Effector CD8-positive, alpha-beta T cell (primary cell): ENCODE results near the gene CEP85L.

ENCODE experiments used
- DNase-seq: peaks from one replicate; lab custom pipeline; 2025; lab: John Stamatoyannopoulos, UW

CEP85L gene

GRCh38 chr6:118579786-118580185 is 71.6 kb downstream of the CEP85L start:
- DNase-seq: no peak

GRCh38 chr6:118578617-118579016 is 72.8 kb downstream of the CEP85L start:
- DNase-seq: no peak

GRCh38 chr6:118577972-118578371 is 73.4 kb downstream of the CEP85L start:
- DNase-seq: no peak

GRCh38 chr6:118574051-118574865 is 77.1 kb downstream of the CEP85L start:
- no peak for DNase-seq

GRCh38 chr6:118571121-118571520 is 80.3 kb downstream of the CEP85L start:
- no peak for DNase-seq

- DNase-seq: no peak
These were observed 81.9 kb downstream of the CEP85L start for GRCh38 chr6:118569498-118569897.

GRCh38 chr6:118567974-118568373 is 83.4 kb downstream of the CEP85L start:
- no peak for DNase-seq

GRCh38 chr6:118565311-118565960 is 86.0 kb downstream of the CEP85L start:
- DNase-seq: no peak

- no peak for DNase-seq
These were observed 88.4 kb downstream of the CEP85L start for GRCh38 chr6:118562959-118563358.

- no peak for DNase-seq
These were observed 89.1 kb downstream of the CEP85L start for GRCh38 chr6:118562248-118562647.

- DNase-seq: no peak
These were observed 91.7 kb downstream of the CEP85L start for GRCh38 chr6:118559659-118560058.

- DNase-seq: no peak
These were observed 92.8 kb downstream of the CEP85L start for GRCh38 chr6:118558464-118559217.

- DNase-seq: no peak
These were observed 96.7 kb downstream of the CEP85L start for GRCh38 chr6:118554698-118555097.

GRCh38 chr6:118553132-118553531 is 98.3 kb downstream of the CEP85L start:
- no peak for DNase-seq

GRCh38 chr6:118551063-118552053 is 100.0 kb downstream of the CEP85L start:
- no peak for DNase-seq

GRCh38 chr6:118548613-118549012 is 102.8 kb downstream of the CEP85L start:
- DNase-seq: no peak

GRCh38 chr6:118548136-118548535 is 103.3 kb downstream of the CEP85L start, which contains the start of gene PLN:
Gene PLN (plus strand): TSS chr6:118548296. CDS start chr6:118558922, 10,626 bp downstream.
- DNase-seq: no peak

GRCh38 chr6:118546880-118547218 is 104.5 kb downstream of the CEP85L start:
- DNase-seq: no peak

- DNase-seq: no peak
These were observed 105.1 kb downstream of the CEP85L start for GRCh38 chr6:118546164-118546879.

- no peak for DNase-seq
These were observed 107.3 kb downstream of the CEP85L start for GRCh38 chr6:118544105-118544504.
